ENCODE data around the gene PLCG1. TPM values are rescaled to one million over a fixed set of nuclear protein-coding genes. Genes with fewer than 3 reads are reported as not detected.

Gene PLCG1
- 100 to 1,000 TPM; 133 to 139 TPM for total RNA-seq

DNA sequence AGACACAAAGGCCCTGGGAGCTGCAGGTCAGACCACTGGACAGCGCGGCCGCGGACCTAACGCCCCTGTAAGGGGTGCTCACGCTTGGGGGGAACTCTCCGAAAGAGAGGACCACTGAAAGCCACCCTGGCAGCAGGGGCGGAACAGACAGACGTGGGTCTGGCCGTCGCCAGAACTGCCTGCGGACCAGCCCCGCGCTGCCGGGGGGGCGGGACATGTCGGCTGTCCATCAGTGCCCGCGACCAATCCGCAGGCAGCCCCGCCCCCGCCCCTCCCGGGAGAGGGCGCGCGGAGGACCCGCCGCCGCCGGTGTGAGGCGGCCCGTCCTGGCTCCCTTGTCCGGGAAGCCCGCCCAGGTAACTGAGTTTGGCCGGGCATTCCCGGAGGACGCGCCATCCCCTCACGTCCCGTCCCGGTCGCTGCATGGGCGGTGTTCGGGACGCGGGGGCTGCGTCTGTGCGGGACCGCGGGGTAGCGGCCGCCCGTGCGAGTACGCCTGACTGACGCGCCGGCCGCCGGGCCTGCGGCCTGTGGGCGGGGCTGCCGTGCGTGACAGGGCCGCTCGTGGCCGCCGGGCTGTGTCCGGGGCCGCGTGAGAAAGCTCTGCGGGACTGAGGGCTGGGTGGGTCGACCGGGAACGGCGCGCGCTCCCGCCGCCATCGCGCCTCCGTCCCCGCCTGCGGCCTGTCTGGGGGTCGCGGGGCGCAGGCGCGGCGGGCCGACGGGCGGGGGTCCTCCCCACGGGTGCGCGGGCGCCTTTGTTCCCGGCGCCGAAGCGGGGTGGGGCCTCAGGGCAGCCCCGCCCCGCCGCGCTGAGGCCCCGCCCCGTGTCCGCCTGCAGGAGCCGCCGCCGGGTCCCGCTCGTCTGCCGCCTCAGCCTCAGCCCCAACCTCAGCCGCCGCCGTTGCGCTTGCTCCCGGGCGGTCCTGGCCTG is at the start of gene PLCG1:
Gene PLCG1 (plus strand): TSS at position 864 of the 934 bp plus-strand sequence. CDS start 99 bp downstream, outside the sequence.
- Mint-ChIP-seq H3K4me1 (ENCODE audit: low read depth) (peaks cover 64% of the 10 kb centered on the region), H3K27me3 (no peaks in the 10 kb centered on the region), H3K27ac (peak within 1 kb of the TSS; percentile 92), H3K4me3 (peak within 1 kb of the TSS; percentile 94), H3K9me3 (no peaks in the 10 kb centered on the region), H3K36me3 (peaks cover 14% of the 10 kb centered on the region)
- intact Hi-C loops (cut with micrococcal nuclease), result loop anchor here (5.0 to 10.0 kb wide), 3 partner anchors 35 to 298 kb away; partner anchors contain the start of gene ZHX3
- POLR2A ChIA-PET, result interaction anchor here (0.5 to 6.3 kb wide), 4 partner anchors 10 to 565 kb away, joined by 3 to 85 read pairs (median 4); no protein-coding TSS in a partner anchor
- DNase-seq, result peak; percentile 89
- CTCF ChIA-PET, result interaction anchor here (0.7 to 7.4 kb wide), 13 partner anchors 9 to 222 kb away, joined by 3 to 95 read pairs (median 12); partner anchors contain the start of gene LPIN3

DNA sequence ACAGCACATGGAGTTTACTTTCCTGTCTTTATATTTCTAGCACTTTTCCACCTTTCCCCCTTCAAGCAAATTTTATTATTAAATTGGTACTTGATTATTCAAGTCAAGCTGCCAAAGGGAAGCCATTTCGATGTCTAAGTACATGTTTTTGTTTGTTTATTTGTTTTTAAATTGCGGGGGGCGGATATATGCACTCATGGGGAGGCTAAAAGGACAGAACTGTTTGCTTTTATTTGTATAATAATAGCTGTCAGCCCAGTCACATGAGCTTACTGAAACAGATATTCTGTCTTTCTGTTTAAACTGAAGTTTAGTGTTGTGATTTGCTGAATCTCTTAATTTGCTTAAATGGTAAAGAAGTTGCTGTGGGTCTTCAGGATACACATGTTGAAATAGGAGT is 49.6 kb upstream of the PLCG1 start:
- Mint-ChIP-seq H3K27ac (no peak overlapping the region), H3K36me3 (peaks cover 55% of the 10 kb centered on the region), H3K9me3 (no peaks in the 10 kb centered on the region), H3K4me1 (ENCODE audit: low read depth) (peaks cover 17% of the 10 kb centered on the region), H3K27me3 (no peaks in the 10 kb centered on the region), H3K4me3 (no peak overlapping the region)
- intact Hi-C loops (cut with micrococcal nuclease), result no loop called here
- POLR2A ChIA-PET, result no interaction called here
- DNase-seq, result no peak
- CTCF ChIA-PET, result interaction anchor here (1.4 to 17.8 kb wide), 3 partner anchors 49 to 252 kb away, joined by 4 to 373 read pairs (median 4); partner anchors contain the start of gene LPIN3

DNA sequence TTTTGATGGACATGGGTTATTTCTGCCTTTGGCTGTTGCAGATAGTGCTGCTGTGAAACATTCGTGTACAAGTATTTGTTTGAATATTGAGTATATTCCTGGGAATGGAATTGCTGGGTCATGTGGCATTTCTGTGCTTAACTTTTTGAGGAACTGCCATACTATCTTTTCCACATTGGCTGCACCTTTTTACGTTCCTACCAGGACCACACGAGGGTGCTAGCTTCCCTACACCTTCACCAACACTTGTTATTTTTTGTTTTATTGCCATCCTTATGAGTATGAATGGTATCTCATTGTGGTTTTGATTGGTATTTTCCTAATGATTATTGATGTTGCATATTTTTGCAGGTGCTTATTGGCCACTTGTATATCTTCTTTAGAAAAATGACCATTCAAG is 47.8 kb upstream of the PLCG1 start:
- no peak overlapping the region for H3K4me3 Mint-ChIP-seq
- peaks cover 44% of the 10 kb centered on the region for H3K36me3 Mint-ChIP-seq
- intact Hi-C loops (cut with micrococcal nuclease), result no loop called here
- POLR2A ChIA-PET, result no interaction called here
- H3K27ac Mint-ChIP-seq, result no peak overlapping the region
- DNase-seq, result no peak
- H3K27me3 Mint-ChIP-seq, result no peaks in the 10 kb centered on the region
- CTCF ChIA-PET, result interaction anchor here (10.1 to 17.8 kb wide), 2 partner anchors 100 to 123 kb away, joined by 139 to 373 read pairs; no protein-coding TSS in a partner anchor
- peaks cover 24% of the 10 kb centered on the region for H3K4me1 Mint-ChIP-seq (ENCODE audit: low read depth)
- no peaks in the 10 kb centered on the region for H3K9me3 Mint-ChIP-seq

- Mint-ChIP-seq H3K27ac (peak overlapping the region; percentile 53), H3K4me3 (no peak overlapping the region), H3K9me3 (no peaks in the 10 kb centered on the region), H3K4me1 (ENCODE audit: low read depth) (peaks cover 21% of the 10 kb centered on the region), H3K27me3 (no peaks in the 10 kb centered on the region), H3K36me3 (peaks cover 35% of the 10 kb centered on the region)
- intact Hi-C loops (cut with micrococcal nuclease), result no loop called here
- POLR2A ChIA-PET, result interaction anchor here (0.9 kb wide), 1 partner anchor 16 kb away, joined by 3 read pairs; no protein-coding TSS in a partner anchor
- no peak for DNase-seq
- CTCF ChIA-PET, result interaction anchor here (0.6 to 17.8 kb wide), 4 partner anchors 54 to 126 kb away, joined by 3 to 373 read pairs (median 71); no protein-coding TSS in a partner anchor
Measured at GRCh38 chr20:41091927-41092326, 45.4 kb upstream of the PLCG1 start.

GRCh38 chr20:41094353-41095055 is 42.8 kb upstream of the PLCG1 start:
- no peaks in the 10 kb centered on the region for H3K27me3 Mint-ChIP-seq
- no peak overlapping the region for H3K4me3 Mint-ChIP-seq
- H3K27ac Mint-ChIP-seq, result peak overlapping the region; percentile 90
- intact Hi-C loops (cut with micrococcal nuclease), result loop anchor here (1.0 to 2.0 kb wide), 5 partner anchors 22 to 126 kb away; partner anchors contain the start of gene TOP1
- H3K4me1 Mint-ChIP-seq (ENCODE audit: low read depth), result peaks cover 22% of the 10 kb centered on the region
- H3K36me3 Mint-ChIP-seq, result peaks cover 47% of the 10 kb centered on the region
- DNase-seq, result peak; percentile 67
- H3K9me3 Mint-ChIP-seq, result no peaks in the 10 kb centered on the region
- ChIA-PET CTCF (interaction anchor here (0.7 to 17.8 kb wide), 43 partner anchors 8 to 246 kb away, joined by 3 to 373 read pairs (median 5); partner anchors contain the start of gene LPIN3), POLR2A (interaction anchor here (0.8 to 1.7 kb wide), 3 partner anchors 21 to 104 kb away, joined by 3 to 6 read pairs (median 5); no protein-coding TSS in a partner anchor)

DNA sequence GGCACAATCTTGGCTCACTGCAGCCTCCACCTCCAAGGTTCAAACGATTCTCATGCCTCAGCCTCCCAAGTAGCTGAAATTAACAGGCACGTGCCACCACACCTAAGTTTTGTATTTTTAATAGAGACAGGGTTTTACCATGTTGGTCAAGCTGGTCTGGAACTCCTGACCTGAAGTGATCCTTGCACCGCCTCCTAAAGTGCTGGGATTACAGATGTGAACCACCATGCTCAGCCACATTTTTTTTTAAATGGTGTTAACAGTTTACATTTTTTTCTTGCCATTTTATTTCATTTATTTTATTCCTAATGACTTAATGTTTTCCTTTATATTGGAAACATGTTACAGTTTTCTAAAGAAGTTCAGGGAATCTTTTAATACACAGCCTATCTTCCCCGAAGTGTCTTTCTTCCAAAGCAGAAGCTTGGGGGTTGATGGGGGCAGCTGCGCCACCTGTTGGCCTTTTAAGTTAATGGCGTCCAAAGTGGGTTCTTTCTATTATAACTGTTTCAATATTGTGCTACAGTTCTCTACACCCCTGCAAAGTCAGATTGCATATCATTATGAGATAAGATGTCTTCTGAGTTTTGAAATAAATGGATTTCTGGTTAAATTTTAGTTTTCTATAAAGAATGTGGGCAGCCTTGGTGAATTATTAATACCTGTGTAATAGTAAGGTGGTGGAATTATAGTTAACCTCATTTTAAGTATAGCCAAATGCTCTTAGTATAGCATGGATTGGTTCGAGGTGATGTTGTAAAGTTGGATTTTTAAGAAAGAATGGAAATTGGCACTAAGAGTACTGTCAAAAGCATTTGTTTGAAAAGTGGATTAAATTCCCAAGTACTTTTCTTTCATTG is 42.0 kb upstream of the PLCG1 start:
- H3K4me3 Mint-ChIP-seq, result no peak overlapping the region
- H3K36me3 Mint-ChIP-seq, result peaks cover 55% of the 10 kb centered on the region
- POLR2A ChIA-PET, result interaction anchor here (0.8 to 1.7 kb wide), 3 partner anchors 22 to 105 kb away, joined by 3 to 6 read pairs (median 5); no protein-coding TSS in a partner anchor

DNA sequence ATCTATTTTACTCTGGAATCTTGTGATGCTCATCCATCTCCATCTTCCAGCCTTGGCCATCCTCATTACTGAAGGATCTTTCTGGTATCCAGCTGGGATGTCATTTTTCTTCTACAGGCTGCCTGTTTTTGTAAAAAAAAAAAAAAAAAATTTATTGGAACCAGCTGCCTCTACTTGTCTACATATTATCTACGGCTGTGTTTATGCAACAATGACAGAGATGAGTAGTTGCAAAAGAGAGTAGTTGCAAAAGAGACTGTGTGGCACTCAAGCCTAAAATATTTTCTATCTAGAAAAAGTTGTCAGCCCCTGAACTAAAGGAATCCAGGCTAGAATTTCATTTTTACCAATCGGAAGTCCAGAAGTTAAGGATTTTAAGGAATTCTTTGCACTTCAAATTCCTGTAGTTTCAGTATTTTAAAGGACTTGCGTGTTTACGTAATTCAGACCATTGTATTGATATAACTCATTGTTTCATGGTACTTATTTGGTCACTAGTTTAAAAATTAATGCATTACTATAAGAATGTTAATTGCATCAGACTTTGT is 38.6 kb upstream of the PLCG1 start:
- ChIA-PET POLR2A (interaction anchor here (0.6 kb wide), 1 partner anchor 145 kb away, joined by 4 read pairs; no protein-coding TSS in a partner anchor), CTCF (interaction anchor here (10.1 to 17.8 kb wide), 2 partner anchors 110 to 133 kb away, joined by 139 to 373 read pairs; no protein-coding TSS in a partner anchor)
- intact Hi-C loops (cut with micrococcal nuclease), result no loop called here
- Mint-ChIP-seq H3K36me3 (peaks cover 60% of the 10 kb centered on the region), H3K4me1 (ENCODE audit: low read depth) (peaks cover 20% of the 10 kb centered on the region), H3K27ac (no peak overlapping the region), H3K27me3 (no peaks in the 10 kb centered on the region), H3K9me3 (no peaks in the 10 kb centered on the region), H3K4me3 (no peak overlapping the region)
- DNase-seq, result no peak

More for the DNA sequence above, 42.0 kb upstream of the PLCG1 start:
- peak; percentile 71 for DNase-seq
- Mint-ChIP-seq H3K27ac (peak overlapping the region; percentile 90), H3K4me1 (ENCODE audit: low read depth) (peaks cover 22% of the 10 kb centered on the region), H3K9me3 (no peaks in the 10 kb centered on the region), H3K27me3 (no peaks in the 10 kb centered on the region)
- intact Hi-C loops (cut with micrococcal nuclease), result loop anchor here (1.0 to 2.0 kb wide), 4 partner anchors 23 to 127 kb away; partner anchors contain the start of gene TOP1
- CTCF ChIA-PET, result interaction anchor here (0.7 to 17.8 kb wide), 45 partner anchors 8 to 245 kb away, joined by 3 to 373 read pairs (median 5); partner anchors contain the start of gene LPIN3

DNA sequence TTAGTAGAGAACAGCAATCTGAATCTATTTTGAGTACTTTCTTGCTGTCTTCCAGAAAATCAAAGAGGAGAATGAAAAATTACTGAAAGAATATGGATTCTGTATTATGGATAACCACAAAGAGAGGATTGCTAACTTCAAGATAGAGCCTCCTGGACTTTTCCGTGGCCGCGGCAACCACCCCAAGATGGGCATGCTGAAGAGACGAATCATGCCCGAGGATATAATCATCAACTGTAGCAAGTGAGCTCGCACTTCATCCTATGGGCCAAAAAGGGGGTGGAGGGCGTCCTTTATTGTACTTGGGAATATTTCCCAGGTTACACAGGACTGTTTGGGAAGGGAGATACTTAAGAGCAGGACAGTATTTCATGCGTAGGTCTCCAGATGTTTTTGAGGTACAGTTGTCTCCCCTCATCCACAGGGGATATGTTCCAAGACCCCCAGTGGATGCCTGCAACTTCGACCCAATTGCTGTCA is 37.3 kb upstream of the PLCG1 start:
- Mint-ChIP-seq H3K4me1 (ENCODE audit: low read depth) (peaks cover 10% of the 10 kb centered on the region), H3K27me3 (no peaks in the 10 kb centered on the region), H3K27ac (no peak overlapping the region), H3K36me3 (peaks cover 55% of the 10 kb centered on the region), H3K9me3 (no peaks in the 10 kb centered on the region), H3K4me3 (no peak overlapping the region)
- ChIA-PET CTCF (interaction anchor here (1.5 to 17.8 kb wide), 2 partner anchors 111 to 121 kb away, joined by 4 to 373 read pairs; no protein-coding TSS in a partner anchor), POLR2A (no interaction called here)
- DNase-seq, result no peak
- intact Hi-C loops (cut with micrococcal nuclease), result no loop called here

DNA sequence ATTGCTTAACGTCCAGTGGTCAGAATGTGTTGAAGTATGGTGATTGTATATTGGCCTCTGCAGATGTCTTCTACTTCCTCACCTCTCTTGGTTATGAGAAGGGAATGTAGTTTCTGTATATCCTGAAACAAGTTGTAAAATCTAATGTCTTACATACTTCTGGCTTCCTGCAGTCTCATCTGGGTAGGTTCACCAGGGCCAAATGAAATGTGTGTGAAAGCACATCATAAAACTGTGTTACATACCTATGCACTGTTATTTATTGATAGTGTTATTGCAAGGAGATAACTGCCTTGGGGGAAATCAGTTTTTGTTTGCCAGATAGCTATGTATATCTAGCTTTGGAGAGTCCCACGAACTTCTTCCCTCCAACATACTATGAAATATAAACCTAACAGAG is 35.7 kb upstream of the PLCG1 start:
- CTCF ChIA-PET, result interaction anchor here (17.8 kb wide), 1 partner anchor 112 kb away, joined by 373 read pairs; no protein-coding TSS in a partner anchor
- Mint-ChIP-seq H3K36me3 (peaks cover 51% of the 10 kb centered on the region), H3K9me3 (no peaks in the 10 kb centered on the region), H3K4me3 (no peak overlapping the region), H3K27ac (no peak overlapping the region), H3K4me1 (ENCODE audit: low read depth) (peaks cover 4% of the 10 kb centered on the region), H3K27me3 (no peaks in the 10 kb centered on the region)
- POLR2A ChIA-PET, result no interaction called here
- DNase-seq, result no peak
- intact Hi-C loops (cut with micrococcal nuclease), result no loop called here

DNA sequence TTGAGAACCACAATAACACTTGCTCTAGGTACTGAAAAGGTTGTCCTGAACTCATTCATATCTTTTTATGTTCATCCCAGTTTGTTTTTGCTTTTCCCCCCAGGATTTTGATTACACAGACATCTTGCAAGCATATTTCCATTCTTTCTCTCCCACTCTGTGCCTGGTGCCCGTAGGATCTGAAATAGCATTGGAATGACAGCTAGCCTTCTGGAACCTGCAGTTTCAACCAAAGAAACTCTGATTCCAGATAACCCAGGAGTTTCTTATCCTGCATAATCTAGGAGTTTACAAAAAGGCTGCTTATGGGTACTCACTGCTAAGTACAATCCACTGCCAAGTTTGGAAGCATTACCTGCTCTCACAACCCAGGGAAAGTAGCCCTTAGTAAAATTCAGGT is 28.8 kb upstream of the PLCG1 start:
- ChIA-PET POLR2A (no interaction called here), CTCF (interaction anchor here (1.8 kb wide), 1 partner anchor 13 kb away, joined by 8 read pairs; no protein-coding TSS in a partner anchor)
- DNase-seq, result no peak
- Mint-ChIP-seq H3K36me3 (peaks cover 27% of the 10 kb centered on the region), H3K27ac (no peak overlapping the region), H3K9me3 (no peaks in the 10 kb centered on the region), H3K4me3 (no peak overlapping the region), H3K27me3 (no peaks in the 10 kb centered on the region), H3K4me1 (ENCODE audit: low read depth) (peaks cover 4% of the 10 kb centered on the region)
- intact Hi-C loops (cut with micrococcal nuclease), result no loop called here
